ENCODE results near the gene RHBDF1. TPM values are rescaled to one million over a fixed set of nuclear protein-coding genes. Genes with fewer than 3 reads are reported as not detected.

Gene RHBDF1
- total and polyA plus RNA-seq, 10 of the 15 experiments (the other 5 are each of a cell fraction or from before 2014, with no cell fraction given) = 0.04 to 0.85 (median 0.36) TPM; not detected in 3

GRCh38 chr16:69181-69580, 3.2 kb downstream of the RHBDF1 start:
- ChIA-PET POLR2A (interaction anchor here (0.6 to 1.0 kb wide), 2 partner anchors 9 to 165 kb away, joined by 3 to 4 read pairs; partner anchors contain the start of gene MPG), CTCF (interaction anchor here (0.5 to 14.2 kb wide), 3 partner anchors 9 to 318 kb away, joined by 3 to 319 read pairs (median 36); partner anchors contain the start of gene MPG)
- no peak for ATAC-seq

GRCh38 chr16:67884-68789, 4.3 kb downstream of the RHBDF1 start:
- H3K4me3 ChIP-seq = no peak overlapping the region
- no peaks in the 10 kb centered on the region for H3K79me2 ChIP-seq (ENCODE audit: control insufficient read depth, insufficient read depth, low read length)
- intact Hi-C loops (cut with micrococcal nuclease; ENCODE audit: unreplicated experiment) (no loop called here), in situ Hi-C loops (cut with MboI) (no loop called here)
- 44% methylated on average over 25 of the region's 27 CpGs for WGBS (ENCODE audit: insufficient coverage, insufficient replicate concordance, low lambda C conversion rate, missing lambda C conversion rate)
- H3K36me3 ChIP-seq (ENCODE audit: control insufficient read depth in 2 of 2, insufficient read depth in 2 of 2, low read length in 1 of 2) = no peaks in the 10 kb centered on the region
- FAIRE-seq (no peak), ATAC-seq (no peak), DNase-seq (ENCODE audit: low read depth, low spot score) (no peak)
- ChIA-PET POLR2A (interaction anchor here (2.7 kb wide), 1 partner anchor 28 kb away, joined by 18 read pairs; no protein-coding TSS in a partner anchor), RAD21 (ENCODE audit: unreplicated experiment) (interaction anchor here (6.5 kb wide), 1 partner anchor 28 kb away, joined by 132 read pairs; no protein-coding TSS in a partner anchor), CTCF (interaction anchor here (5.8 to 14.2 kb wide), 3 partner anchors 10 to 37 kb away, joined by 36 to 319 read pairs (median 52); partner anchors contain the start of gene MPG), SMC1A (ENCODE audit: uncharacterized antibody, unreplicated experiment) (interaction anchor here (6.4 kb wide), 1 partner anchor 27 kb away, joined by 77 read pairs; no protein-coding TSS in a partner anchor)
- no peak overlapping the region for H3K27ac ChIP-seq (ENCODE audit: control insufficient read depth, insufficient read depth)
- H2AFZ ChIP-seq (ENCODE audit: control insufficient read depth, low read depth, low read length) = no peak overlapping the region
- no peaks in the 10 kb centered on the region for H4K20me1 ChIP-seq (ENCODE audit: control insufficient read depth, insufficient read depth)
- no peak for TF ChIP-seq CBX5 (IDR thresholded peaks at IDR 0.05; ENCODE audit: low read depth)
- TF ChIP-seq KDM1A (IDR thresholded peaks at IDR 0.05; ENCODE audit: borderline replicate concordance) = no peak
- TF ChIP-seq FOXM1 (IDR thresholded peaks at IDR 0.05; ENCODE audit: low read depth, low read length) = no peak
- TF ChIP-seq POLR2AphosphoS5 (IDR thresholded peaks at IDR 0.05; ENCODE audit: low read length) = no peak
- no peak for TF ChIP-seq SREBF1 (IDR thresholded peaks at IDR 0.05; ENCODE audit: low read length)
- no peak for TF ChIP-seq IRF5 (IDR thresholded peaks at IDR 0.05; ENCODE audit: borderline replicate concordance)
- H3K4me1 ChIP-seq (ENCODE audit: control insufficient read depth, insufficient read depth, low read length) = no peaks in the 10 kb centered on the region
- no TSS peak for BruUV-seq (replicated peaks)
- H3K9ac ChIP-seq (ENCODE audit: control insufficient read depth, insufficient read depth, low read length) = no peak overlapping the region
- H3K4me2 ChIP-seq (ENCODE audit: control insufficient read depth, insufficient read depth) = no peak overlapping the region
- no peaks in the 10 kb centered on the region for H3K9me3 ChIP-seq (replicated peaks; ENCODE audit: control insufficient read depth, insufficient read depth, low read length)
- H3K27me3 ChIP-seq (replicated peaks in 1 of 2; ENCODE audit: control insufficient read depth in 2 of 2, insufficient read depth in 2 of 2, low read length in 1 of 2) = peaks cover 0 to 12% of the 10 kb centered on the region in 2 experiments; a peak in 3 of 4 replicates

More at GRCh38 chr16:69181-69580, 3.2 kb downstream of the RHBDF1 start:
- DNase-seq (ENCODE audit: low read depth, low spot score) (no peak), FAIRE-seq (no peak)
- in situ Hi-C loops (cut with MboI) = no loop called here
- Histone ChIP-seq H3K4me3 (no peak overlapping the region), H3K27ac (ENCODE audit: control insufficient read depth, insufficient read depth) (no peak overlapping the region), H4K20me1 (ENCODE audit: control insufficient read depth, insufficient read depth) (no peaks in the 10 kb centered on the region), H3K4me2 (ENCODE audit: control insufficient read depth, insufficient read depth) (no peak overlapping the region), H3K9me3 (replicated peaks; ENCODE audit: control insufficient read depth, insufficient read depth, low read length) (no peaks in the 10 kb centered on the region), H2AFZ (ENCODE audit: control insufficient read depth, low read depth, low read length) (no peak overlapping the region), H3K36me3 (ENCODE audit: control insufficient read depth in 2 of 2, insufficient read depth in 2 of 2, low read length in 1 of 2) (no peaks in the 10 kb centered on the region), H3K9ac (ENCODE audit: control insufficient read depth, insufficient read depth, low read length) (no peak overlapping the region), H3K79me2 (ENCODE audit: control insufficient read depth, insufficient read depth, low read length) (no peaks in the 10 kb centered on the region), H3K4me1 (ENCODE audit: control insufficient read depth, insufficient read depth, low read length) (no peaks in the 10 kb centered on the region), H3K27me3 (replicated peaks in 1 of 2; ENCODE audit: control insufficient read depth in 2 of 2, insufficient read depth in 2 of 2, low read length in 1 of 2) (peaks cover 4 to 12% of the 10 kb centered on the region in 2 experiments; a peak in 3 of 4 replicates)
- TF ChIP-seq NFIC (IDR thresholded peaks at IDR 0.05; ENCODE audit: low read depth, low read length) = no peak
- SMC1A ChIA-PET (ENCODE audit: uncharacterized antibody, unreplicated experiment) = no interaction called here
- no TSS peak for BruUV-seq (replicated peaks)
- RAD21 ChIA-PET (ENCODE audit: unreplicated experiment) = interaction anchor here (1.2 to 1.3 kb wide), 2 partner anchors 16 to 28 kb away, joined by 3 to 4 read pairs; no protein-coding TSS in a partner anchor
- intact Hi-C loops (cut with micrococcal nuclease; ENCODE audit: unreplicated experiment) = no loop called here
- WGBS (ENCODE audit: insufficient coverage, insufficient replicate concordance, low lambda C conversion rate, missing lambda C conversion rate) = 33% methylated on average over 8 of the region's 8 CpGs
